Measurements from ENCODE around the gene WWC2.

- TF ChIP-seq CTCF (IDR thresholded peaks at IDR 0.05) (no peak), POLR2A (IDR thresholded peaks at IDR 0.05) (no peak), POLR2AphosphoS5 (IDR thresholded peaks at IDR 0.05) (no peak), EP300 (IDR thresholded peaks at IDR 0.05) (no peak)
Measured at GRCh38 chr4:183106839-183107238, 7.8 kb downstream of the WWC2 start.
